Measurements from ENCODE around the gene HOXB4.
A peak's percentile ranks its signal among the peaks of the same experiment; 100 is the strongest.

- TF ChIP-seq CBFB (IDR thresholded peaks at IDR 0.05; ENCODE audit: low read depth) (no peak), EZH2 (IDR thresholded peaks at IDR 0.05; ENCODE audit: borderline replicate concordance, control insufficient read depth, low read depth, low read length) (0 out of 2 replicates have a peak, but pooled peaks have one; percentile 71), ATF3 (IDR thresholded peaks at IDR 0.05; ENCODE audit: borderline replicate concordance, extremely low read depth, low read depth, low read length) (no peak)
Observed at GRCh38 chr17:48613862-48614694, 35.9 kb upstream of the HOXB4 start.

All from GM12878 (cell line).